Activated CD4-positive, alpha-beta T cell treated with anti-CD3 and anti-CD28 coated beads, Interleukin-2, amount 10 ng/mL, durations not matched to agents 7 days and 5 days (primary cell): ENCODE results near the gene TNP1. TPM values are rescaled to one million over a fixed set of nuclear protein-coding genes. Genes with fewer than 3 reads are reported as not detected.

ENCODE experiments used
- CTCF ChIA-PET: fragments of 350-600 bp; sonication (Branson Sonifier 250); formaldehyde crosslinking; loops from one replicate; lab custom pipeline; 2021; ENCODE audit warnings: antibody characterized with exemption; lab: Charles Lee
- POLR2A ChIA-PET: fragments of 350-600 bp; sonication (Branson Sonifier 250); formaldehyde crosslinking; loops from one replicate; lab custom pipeline; 2021; ENCODE audit warnings: antibody characterized with exemption; lab: Charles Lee
- DNase-seq: peaks from one replicate; pipeline ENCODE4 v3.0.0-alpha.2; 2020
- H3K27ac Mint-ChIP-seq: one replicate; pipeline ENCODE4 v1.8.0; 2021; ENCODE audit warnings: mild to moderate bottlenecking, moderate library complexity, mixed read lengths
- H3K27me3 Mint-ChIP-seq: one replicate; pipeline ENCODE4 v1.8.0; 2021; ENCODE audit warnings: mixed read lengths
- H3K36me3 Mint-ChIP-seq: one replicate; pipeline ENCODE4 v1.8.0; 2021; ENCODE audit warnings: low read depth, mixed read lengths
- H3K4me1 Mint-ChIP-seq: one replicate; pipeline ENCODE4 v1.8.0; 2021; ENCODE audit warnings: mixed read lengths
- H3K4me3 Mint-ChIP-seq: one replicate; pipeline ENCODE4 v1.8.0; 2021; ENCODE audit warnings: mild to moderate bottlenecking, moderate library complexity, mixed read lengths
- H3K9me3 Mint-ChIP-seq: one replicate; pipeline ENCODE4 v1.8.0; 2021; ENCODE audit warnings: mixed read lengths
- total RNA-seq, 2 experiments: library from RNA; stranded (reverse); gene quantifications; one replicate each; pipeline ENCODE4 v1.2.3, GENCODE V29; 2021

The TNP1 gene, protein sequence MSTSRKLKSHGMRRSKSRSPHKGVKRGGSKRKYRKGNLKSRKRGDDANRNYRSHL
- total RNA-seq = not detected

DNA sequence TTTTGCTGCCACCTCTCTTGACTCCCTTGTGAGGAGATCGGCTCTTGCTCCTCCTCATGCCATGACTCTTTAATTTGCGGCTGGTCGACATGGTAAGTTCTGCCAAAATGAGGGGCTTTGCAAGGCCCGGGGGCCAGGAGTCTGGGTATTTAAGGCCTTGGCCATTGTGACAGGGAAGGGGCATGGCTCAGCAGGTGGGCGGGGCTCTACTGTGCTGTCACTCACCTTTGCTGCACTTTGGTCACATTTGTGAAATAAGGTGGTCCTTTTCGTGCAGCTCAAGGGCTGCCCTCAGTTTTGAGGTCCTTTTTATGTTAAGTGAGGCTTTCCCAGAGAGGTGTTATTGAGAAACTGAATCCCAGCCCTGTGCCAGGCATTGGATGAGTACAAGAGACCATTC is at the start of gene TNP1:
Gene TNP1, minus strand, starts transcription at position 121 of the 400 bp plus-strand sequence. Its CDS starts 30 bp downstream, at position 91.
- Mint-ChIP-seq H3K36me3 (no peaks in the 10 kb centered on the region), H3K4me3 (no peak within 1 kb of the TSS), H3K4me1 (peaks cover 30% of the 10 kb centered on the region), H3K27ac (no peak within 1 kb of the TSS), H3K27me3 (peaks cover 10% of the 10 kb centered on the region), H3K9me3 (no peaks in the 10 kb centered on the region)
- CTCF ChIA-PET = no interaction called here
- DNase-seq = no peak
- POLR2A ChIA-PET = no interaction called here

DNA sequence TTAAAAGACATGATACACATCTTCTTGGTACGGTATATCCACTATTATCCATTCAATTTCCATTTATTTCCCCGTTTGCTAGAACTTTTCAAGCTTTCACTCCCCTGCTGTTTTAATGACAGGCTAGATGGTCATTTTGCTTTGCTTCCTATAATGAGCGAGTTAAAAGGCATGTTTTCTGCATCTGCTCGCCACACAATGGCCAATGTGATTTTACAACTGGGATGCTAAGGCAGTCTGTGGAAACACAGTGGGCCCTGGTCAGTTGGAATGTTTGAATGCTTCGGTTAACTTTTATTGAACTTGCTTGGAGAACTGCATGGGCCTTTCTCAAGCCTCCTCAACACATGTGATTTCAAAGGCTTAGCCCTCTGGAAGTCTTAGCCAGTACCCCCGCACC is 48.4 kb upstream of the TNP1 start:
- Mint-ChIP-seq H3K4me1 (peaks cover 16% of the 10 kb centered on the region), H3K9me3 (peaks cover 5% of the 10 kb centered on the region), H3K36me3 (peaks cover 2% of the 10 kb centered on the region), H3K4me3 (no peak overlapping the region), H3K27ac (no peak overlapping the region), H3K27me3 (peaks cover 13% of the 10 kb centered on the region)
- no peak for DNase-seq
- ChIA-PET POLR2A (no interaction called here), CTCF (no interaction called here)

DNA sequence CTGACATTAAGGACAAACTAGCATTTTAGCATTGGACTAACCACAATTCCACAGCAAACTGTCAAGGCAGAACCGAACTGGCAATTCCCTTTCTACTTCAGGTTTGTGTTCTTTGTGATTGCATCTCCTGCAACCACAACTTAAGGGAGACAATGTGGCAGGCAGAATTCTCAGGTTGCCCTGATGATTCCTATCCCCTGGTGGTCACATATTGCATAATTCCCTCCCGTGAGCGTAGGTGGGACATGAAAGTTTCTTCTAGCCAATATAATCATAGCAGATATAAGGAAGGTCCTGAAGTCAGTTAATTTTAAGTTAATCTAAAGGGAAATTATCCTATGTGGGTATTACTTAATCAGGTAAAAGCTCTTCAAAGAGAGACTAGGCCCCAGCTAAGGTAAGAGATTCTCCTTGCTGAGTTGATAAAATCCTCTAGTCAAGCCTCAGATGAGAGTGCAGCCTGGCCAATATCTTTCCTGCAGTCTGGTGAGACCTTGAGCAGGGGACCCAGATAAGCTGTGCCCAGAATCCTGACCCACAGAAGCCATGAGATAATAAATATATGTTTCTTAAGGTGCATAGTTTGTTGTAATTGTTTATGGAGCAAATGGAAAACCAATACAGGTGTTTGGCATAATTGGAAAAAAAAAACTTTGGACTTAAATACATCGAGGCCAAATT is 45.9 kb upstream of the TNP1 start:
- DNase-seq = no peak
- H3K27me3 Mint-ChIP-seq = peaks cover 15% of the 10 kb centered on the region
- no peak overlapping the region for H3K4me3 Mint-ChIP-seq
- H3K27ac Mint-ChIP-seq = no peak overlapping the region
- peaks cover 2% of the 10 kb centered on the region for H3K36me3 Mint-ChIP-seq
- H3K4me1 Mint-ChIP-seq = peaks cover 16% of the 10 kb centered on the region
- POLR2A ChIA-PET = no interaction called here
- CTCF ChIA-PET = no interaction called here
- H3K9me3 Mint-ChIP-seq = peaks cover 14% of the 10 kb centered on the region

- Mint-ChIP-seq H3K9me3 (peaks cover 18% of the 10 kb centered on the region), H3K4me1 (peaks cover 16% of the 10 kb centered on the region), H3K4me3 (no peak overlapping the region), H3K27me3 (peaks cover 15% of the 10 kb centered on the region), H3K36me3 (peaks cover 2% of the 10 kb centered on the region), H3K27ac (no peak overlapping the region)
- CTCF ChIA-PET = no interaction called here
- POLR2A ChIA-PET = no interaction called here
- no peak for DNase-seq
Observed at GRCh38 chr2:216904974-216905373, 45.1 kb upstream of the TNP1 start.

GRCh38 chr2:216904554-216904953 is 44.7 kb upstream of the TNP1 start:
- H3K9me3 Mint-ChIP-seq = peaks cover 18% of the 10 kb centered on the region
- H3K36me3 Mint-ChIP-seq = peaks cover 2% of the 10 kb centered on the region
- ChIA-PET POLR2A (no interaction called here), CTCF (no interaction called here)
- H3K4me3 Mint-ChIP-seq = no peak overlapping the region
- H3K4me1 Mint-ChIP-seq = peaks cover 16% of the 10 kb centered on the region
- H3K27ac Mint-ChIP-seq = no peak overlapping the region
- DNase-seq = no peak
- H3K27me3 Mint-ChIP-seq = peaks cover 15% of the 10 kb centered on the region

DNA sequence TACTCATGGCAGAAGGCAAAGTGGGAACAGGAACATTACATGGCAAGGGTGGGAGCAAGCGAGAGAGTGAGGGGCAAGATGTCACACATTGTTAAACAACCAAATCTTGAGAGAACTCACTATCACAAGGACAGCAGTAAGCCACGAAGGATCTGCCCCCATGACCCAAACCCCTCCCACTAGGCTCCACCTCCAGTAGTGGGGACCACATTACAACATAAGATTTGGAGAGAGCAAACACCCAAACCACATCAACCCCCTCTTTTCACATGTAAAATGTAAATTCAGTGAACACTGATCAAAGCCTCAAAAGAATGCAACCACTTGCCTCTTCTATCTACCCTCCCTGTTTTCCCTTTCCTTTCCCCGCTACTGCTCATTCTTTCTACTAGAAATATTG is 43.6 kb upstream of the TNP1 start:
- ChIA-PET POLR2A (no interaction called here), CTCF (no interaction called here)
- Mint-ChIP-seq H3K9me3 (peaks cover 21% of the 10 kb centered on the region), H3K27ac (no peak overlapping the region), H3K4me1 (peaks cover 16% of the 10 kb centered on the region), H3K4me3 (no peak overlapping the region), H3K27me3 (peaks cover 15% of the 10 kb centered on the region), H3K36me3 (peaks cover 2% of the 10 kb centered on the region)
- no peak for DNase-seq

GRCh38 chr2:216901273-216901672 is 41.4 kb upstream of the TNP1 start:
- no peak for DNase-seq
- ChIA-PET POLR2A (no interaction called here), CTCF (interaction anchor here (2.2 kb wide), 1 partner anchor 10 kb away, joined by 6 read pairs; no protein-coding TSS in a partner anchor)
- Mint-ChIP-seq H3K27me3 (peaks cover 13% of the 10 kb centered on the region), H3K36me3 (peaks cover 2% of the 10 kb centered on the region), H3K9me3 (peaks cover 22% of the 10 kb centered on the region), H3K4me3 (no peak overlapping the region), H3K4me1 (peaks cover 25% of the 10 kb centered on the region), H3K27ac (no peak overlapping the region)

DNA sequence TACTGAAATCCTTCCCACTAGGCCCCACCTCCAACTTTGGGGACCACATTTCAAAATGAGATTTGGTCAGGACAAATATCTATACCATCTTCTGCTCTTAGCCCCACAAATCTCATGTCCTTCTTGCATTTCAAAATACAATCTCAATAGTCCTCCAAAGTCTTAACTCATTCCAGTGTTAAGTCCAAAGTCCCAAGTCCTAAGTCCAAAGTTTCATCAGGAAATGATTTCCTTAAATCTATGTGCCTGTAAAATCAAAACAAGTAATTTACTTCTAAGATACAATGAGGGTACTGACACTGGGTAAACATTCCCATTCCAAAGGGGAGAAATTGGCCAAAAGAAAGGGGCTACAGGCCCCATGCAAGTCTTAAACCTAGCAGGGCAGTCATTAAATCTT is 40.5 kb upstream of the TNP1 start:
- H3K27me3 Mint-ChIP-seq = peaks cover 13% of the 10 kb centered on the region
- POLR2A ChIA-PET = no interaction called here
- no peak overlapping the region for H3K27ac Mint-ChIP-seq
- H3K9me3 Mint-ChIP-seq = peaks cover 22% of the 10 kb centered on the region
- H3K4me1 Mint-ChIP-seq = peaks cover 24% of the 10 kb centered on the region
- CTCF ChIA-PET = interaction anchor here (2.2 kb wide), 1 partner anchor 9 kb away, joined by 6 read pairs; no protein-coding TSS in a partner anchor
- DNase-seq = no peak
- H3K36me3 Mint-ChIP-seq = peaks cover 2% of the 10 kb centered on the region
- no peak overlapping the region for H3K4me3 Mint-ChIP-seq

DNA sequence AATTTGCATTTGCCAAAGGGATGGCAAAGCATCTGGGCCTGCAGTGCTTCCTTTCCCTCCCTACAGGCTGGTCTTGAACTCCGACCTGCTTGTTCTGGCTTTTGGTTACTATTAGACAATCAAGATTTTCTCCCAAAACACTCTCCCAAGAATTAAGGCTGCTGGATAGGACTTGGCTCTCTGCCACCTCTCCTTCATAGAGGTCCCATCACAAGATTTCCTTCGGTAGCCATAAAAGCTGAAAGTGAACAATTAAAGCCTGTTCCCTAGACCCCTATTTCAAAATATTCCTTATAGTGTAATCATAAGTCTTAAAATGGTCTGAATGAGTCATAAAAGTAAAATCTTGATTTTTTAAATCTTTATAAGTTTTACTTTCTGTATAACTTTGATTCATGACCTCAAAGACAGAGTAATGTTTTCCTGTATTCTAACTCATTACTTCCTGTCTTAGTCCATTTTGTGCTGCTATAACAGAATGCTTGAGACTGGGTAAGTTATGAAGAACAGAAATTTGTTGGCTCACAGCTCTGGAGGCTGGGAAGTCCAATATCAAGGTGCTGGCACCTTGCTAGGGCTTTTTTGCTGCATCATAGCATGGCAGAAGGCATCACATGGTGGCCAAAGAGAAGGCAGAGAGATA is 37.8 kb upstream of the TNP1 start:
- no peak for DNase-seq
- peaks cover 12% of the 10 kb centered on the region for H3K9me3 Mint-ChIP-seq
- H3K27ac Mint-ChIP-seq = no peak overlapping the region
- no peaks in the 10 kb centered on the region for H3K36me3 Mint-ChIP-seq
- ChIA-PET CTCF (no interaction called here), POLR2A (no interaction called here)
- peaks cover 1% of the 10 kb centered on the region for H3K27me3 Mint-ChIP-seq
- no peak overlapping the region for H3K4me3 Mint-ChIP-seq
- peaks cover 9% of the 10 kb centered on the region for H3K4me1 Mint-ChIP-seq

DNA sequence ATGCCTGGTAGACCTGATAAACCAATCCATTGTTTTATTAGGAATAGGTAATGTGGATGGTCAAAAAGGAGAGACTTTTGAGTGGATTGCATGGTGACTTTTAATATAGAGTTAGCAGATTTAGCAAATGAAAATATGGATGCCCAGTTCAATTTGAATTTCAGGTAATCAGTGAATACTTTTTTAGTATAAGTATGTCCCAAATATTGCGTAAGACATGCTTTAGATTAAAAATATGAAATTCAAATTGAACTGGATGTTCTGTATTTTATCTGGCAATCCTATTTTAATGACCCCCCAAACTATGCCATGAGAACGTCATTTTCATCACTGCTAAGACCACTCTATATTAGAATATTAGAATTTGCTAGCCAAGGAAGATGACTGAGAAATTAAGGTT is 30.3 kb upstream of the TNP1 start:
- POLR2A ChIA-PET = no interaction called here
- H3K4me3 Mint-ChIP-seq = no peak overlapping the region
- H3K36me3 Mint-ChIP-seq = no peaks in the 10 kb centered on the region
- DNase-seq = no peak
- CTCF ChIA-PET = interaction anchor here (0.6 to 1.7 kb wide), 2 partner anchors 11 to 17 kb away, joined by 3 to 6 read pairs; no protein-coding TSS in a partner anchor
- no peaks in the 10 kb centered on the region for H3K4me1 Mint-ChIP-seq
- H3K27me3 Mint-ChIP-seq = peaks cover 7% of the 10 kb centered on the region
- peaks cover 5% of the 10 kb centered on the region for H3K9me3 Mint-ChIP-seq
- H3K27ac Mint-ChIP-seq = no peak overlapping the region

- DNase-seq = no peak
- H3K9me3 Mint-ChIP-seq = peaks cover 5% of the 10 kb centered on the region
- CTCF ChIA-PET = no interaction called here
Observed at GRCh38 chr2:216888887-216889622, 29.2 kb upstream of the TNP1 start.

GRCh38 chr2:216888081-216888480 is 28.2 kb upstream of the TNP1 start:
- ChIA-PET POLR2A (no interaction called here), CTCF (no interaction called here)
- no peaks in the 10 kb centered on the region for H3K4me1 Mint-ChIP-seq
- DNase-seq = no peak
- no peaks in the 10 kb centered on the region for H3K36me3 Mint-ChIP-seq
- H3K27me3 Mint-ChIP-seq = peaks cover 7% of the 10 kb centered on the region
- H3K4me3 Mint-ChIP-seq = no peak overlapping the region
- H3K9me3 Mint-ChIP-seq = peaks cover 5% of the 10 kb centered on the region
- no peak overlapping the region for H3K27ac Mint-ChIP-seq

More at GRCh38 chr2:216888887-216889622, 29.2 kb upstream of the TNP1 start:
- no peak overlapping the region for H3K27ac Mint-ChIP-seq
- H3K27me3 Mint-ChIP-seq = peaks cover 7% of the 10 kb centered on the region
- H3K4me3 Mint-ChIP-seq = no peak overlapping the region
- H3K4me1 Mint-ChIP-seq = no peaks in the 10 kb centered on the region
- POLR2A ChIA-PET = no interaction called here
- H3K36me3 Mint-ChIP-seq = no peaks in the 10 kb centered on the region

GRCh38 chr2:216887138-216887537 is 27.3 kb upstream of the TNP1 start:
- no peak overlapping the region for H3K4me3 Mint-ChIP-seq
- H3K27ac Mint-ChIP-seq = no peak overlapping the region
- H3K36me3 Mint-ChIP-seq = no peaks in the 10 kb centered on the region
- peaks cover 7% of the 10 kb centered on the region for H3K27me3 Mint-ChIP-seq
- peaks cover 5% of the 10 kb centered on the region for H3K9me3 Mint-ChIP-seq
- ChIA-PET POLR2A (no interaction called here), CTCF (interaction anchor here (1.6 kb wide), 1 partner anchor 15 kb away, joined by 3 read pairs; no protein-coding TSS in a partner anchor)
- peaks cover 2% of the 10 kb centered on the region for H3K4me1 Mint-ChIP-seq
- DNase-seq = no peak
